PC-3 (cell line): ENCODE measurements around the gene GPR152.

ENCODE experiments used
- CTCF ChIP-seq: fragments of 300-600 bp; sonication (generic); conservative IDR thresholded peaks from 2 replicates; pipeline ENCODE4 v1.5.1; 2017; ENCODE audit warnings: antibody characterized with exemption, low read depth, mild to moderate bottlenecking, low read length
- EZH2 ChIP-seq: fragments of 300-600 bp; sonication (generic); IDR thresholded peaks from one replicate; pipeline ENCODE4 v1.6.1; 2017; ENCODE audit warnings: antibody characterized with exemption, mild to moderate bottlenecking, low read length; ENCODE audit not compliant: unreplicated experiment
- EZH2phosphoT487 ChIP-seq: fragments of 300-600 bp; sonication (generic); IDR thresholded peaks from 2 replicates; pipeline ENCODE4 v1.6.1; 2018; ENCODE audit warnings: mild to moderate bottlenecking, antibody characterized with exemption, low read length, borderline replicate concordance

- TF ChIP-seq CTCF (no peak), EZH2 (no peak), EZH2phosphoT487 (no peak)
Observed at GRCh38 chr11:67482275-67482826, 29.8 kb upstream of the GPR152 start.
